ENCODE data around the gene ZNF264.
A peak's percentile ranks its signal among the peaks of the same experiment; 100 is the strongest.
"Not testable (repeated sequence)": the region's sequence is repeated elsewhere in the genome, so short reads cannot be mapped to it uniquely, and the experiment has no call there.

The ZNF264 gene

DNA sequence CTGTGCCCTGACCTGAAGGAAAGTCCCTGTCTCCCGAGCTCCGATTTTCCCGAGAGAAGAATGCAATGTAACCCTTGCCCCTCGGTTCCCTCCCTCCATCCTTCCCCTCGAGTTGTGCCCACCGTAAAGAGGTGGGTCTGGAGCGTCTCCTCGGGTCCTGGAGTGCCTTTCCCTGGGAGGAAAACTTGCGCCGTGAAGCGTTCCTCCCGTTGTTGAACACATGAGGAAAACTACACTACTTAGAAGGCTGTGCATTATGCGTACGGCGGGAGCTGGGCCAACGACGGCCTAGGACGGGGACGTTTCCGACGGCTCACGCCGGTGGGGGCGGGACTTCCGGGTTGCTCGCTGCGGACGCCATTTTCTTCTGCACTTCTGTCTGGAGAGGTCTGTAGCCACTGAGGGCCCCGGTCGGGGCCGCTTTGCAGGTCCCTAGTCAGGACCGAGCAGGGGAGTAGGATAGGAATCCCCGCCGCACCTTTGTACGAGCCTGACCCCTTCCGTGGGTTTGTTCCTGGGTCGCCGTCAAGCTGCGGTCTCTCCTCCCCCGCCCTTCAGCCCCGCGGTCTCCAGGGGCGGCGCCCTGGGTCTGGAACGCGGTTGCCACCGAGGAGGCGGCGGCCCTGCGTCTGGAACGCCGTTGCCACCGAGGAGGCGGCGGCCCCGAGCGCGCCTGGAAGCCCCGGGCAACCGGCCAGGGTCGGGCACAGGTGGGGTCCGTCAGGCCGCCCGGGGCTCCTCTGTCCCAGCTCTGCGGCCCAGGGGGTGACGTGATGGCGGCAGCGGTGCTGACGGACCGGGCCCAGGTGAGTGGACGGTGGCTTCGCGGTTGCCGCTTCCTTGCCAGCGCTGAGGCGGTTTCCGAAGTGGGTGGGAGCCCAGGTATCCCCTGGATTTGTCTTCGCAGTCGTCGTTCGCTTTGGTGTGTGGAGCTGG lies at the start of gene ZNF264:
TSS of gene ZNF264 (plus strand) at position 360 of the 936 bp plus-strand sequence. CDS start at position 774, 414 bp downstream.
- peak; percentile 79 to 88 for DNase-seq

DNA sequence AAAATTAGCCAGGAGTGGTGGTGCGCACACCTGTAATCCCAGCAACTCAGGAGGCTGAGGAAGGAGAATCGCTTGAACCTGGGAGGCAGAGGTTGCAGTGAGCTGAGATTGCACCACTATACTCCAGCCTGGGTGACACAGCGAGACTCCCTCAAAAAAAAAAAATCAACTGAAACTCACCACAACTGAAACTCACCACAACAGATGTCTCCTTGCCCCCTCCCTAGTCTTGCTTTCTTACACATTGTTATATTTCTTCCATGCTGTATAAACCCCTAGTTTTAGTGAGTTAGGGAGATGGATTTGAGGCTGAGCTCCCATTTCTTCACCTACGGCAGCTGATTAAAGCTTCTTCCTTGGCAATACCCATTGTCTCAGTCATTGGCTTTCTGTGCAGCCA lies 49.6 kb upstream of the ZNF264 start:
- no peak for DNase-seq

DNA sequence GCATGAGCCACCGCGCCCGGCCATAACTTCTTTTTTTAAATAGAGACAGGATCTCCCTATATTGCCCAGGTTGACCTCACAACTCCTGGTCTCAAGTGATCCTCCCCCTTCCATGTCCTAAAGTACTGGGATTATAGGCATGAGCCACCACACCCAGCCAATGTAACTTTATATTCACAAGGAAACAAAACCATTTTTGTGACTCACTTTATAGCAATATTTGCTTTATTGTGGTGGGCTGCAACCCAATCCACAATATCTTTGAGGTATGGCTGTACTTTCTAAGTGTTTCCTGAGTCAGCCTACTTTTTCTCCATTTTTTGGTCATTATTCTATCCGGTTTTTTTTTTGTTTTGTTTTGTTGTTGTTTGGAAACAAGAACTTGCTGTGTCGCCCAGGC lies 38.4 kb upstream of the ZNF264 start:
- DNase-seq: no peak

GRCh38 chr19:57161985-57162539 lies 29.2 kb upstream of the ZNF264 start:
- no peak for DNase-seq

GRCh38 chr19:57165846-57166245 lies 25.5 kb upstream of the ZNF264 start:
- DNase-seq: no peak

DNA sequence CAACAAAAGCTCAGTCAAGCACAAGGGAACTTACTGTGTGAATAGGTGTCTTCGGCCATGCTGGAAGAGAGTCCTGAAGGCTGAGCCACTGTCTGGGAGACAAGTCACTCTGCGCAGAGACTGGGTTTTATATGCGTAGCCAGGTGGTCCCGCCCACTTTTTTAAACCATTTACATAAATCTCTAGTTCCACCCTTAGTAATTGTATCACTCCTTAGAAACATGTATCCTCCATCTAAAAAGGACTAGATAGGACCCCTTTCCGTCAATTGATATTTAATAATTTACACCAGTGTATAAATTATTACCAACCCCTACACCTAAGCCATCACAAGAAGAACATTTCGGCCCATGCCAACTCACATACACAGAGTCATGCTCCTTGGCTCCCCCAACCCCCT lies 23.9 kb upstream of the ZNF264 start, which contains the start of gene DUXA:
TSS of gene DUXA (minus strand) at position 101 of the 400 bp plus-strand sequence. CDS start at position 59, 42 bp downstream.
- DNase-seq: no peak

GRCh38 chr19:57171551-57172081 lies 19.7 kb upstream of the ZNF264 start:
- DNase-seq: no peak

DNA sequence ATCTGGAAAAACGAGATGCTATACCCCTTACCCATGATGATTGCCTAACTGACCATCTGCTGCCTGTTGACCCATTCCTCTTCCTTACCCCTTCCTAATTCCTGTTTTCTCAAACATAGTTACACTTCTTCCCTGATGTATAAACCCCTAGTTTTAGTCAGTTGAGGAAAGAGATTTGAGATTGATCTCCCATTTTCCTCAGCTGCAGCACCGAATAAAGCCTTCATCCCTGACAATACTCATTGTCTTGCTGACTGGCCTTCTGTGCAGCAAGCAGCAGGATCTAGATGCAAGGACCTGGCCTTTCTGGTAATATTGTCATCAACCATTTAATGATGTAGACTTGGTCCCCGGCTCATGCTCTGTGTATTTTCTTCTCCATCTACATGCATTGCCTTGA lies 999 bp upstream of the ZNF264 start:
- no peak for DNase-seq

- DNase-seq: no peak
Measured at GRCh38 chr19:57192077-57192420, 749 bp downstream of the ZNF264 start.

DNA sequence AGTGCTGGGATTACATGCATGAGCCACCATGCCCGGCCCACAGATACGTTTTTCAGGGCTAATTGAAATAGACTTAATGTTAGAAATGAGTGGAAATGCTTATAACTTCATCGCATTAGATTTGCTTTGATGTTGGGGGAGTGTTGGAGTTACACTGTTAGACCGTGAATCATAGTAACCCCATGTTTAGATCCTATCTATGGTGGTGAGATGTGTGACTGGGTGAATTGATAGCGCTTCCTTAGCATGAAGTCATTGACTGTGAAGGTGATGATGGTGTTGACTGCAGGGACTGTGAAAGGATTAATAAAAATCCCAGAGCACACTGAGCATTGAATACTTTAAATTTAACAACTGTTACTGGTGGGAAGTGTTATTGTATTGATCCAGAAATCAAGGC lies 1.7 kb downstream of the ZNF264 start:
- DNase-seq: no peak

- DNase-seq: not testable (repeated sequence)
Measured at GRCh38 chr19:57197874-57198273, 6.6 kb downstream of the ZNF264 start.

DNA sequence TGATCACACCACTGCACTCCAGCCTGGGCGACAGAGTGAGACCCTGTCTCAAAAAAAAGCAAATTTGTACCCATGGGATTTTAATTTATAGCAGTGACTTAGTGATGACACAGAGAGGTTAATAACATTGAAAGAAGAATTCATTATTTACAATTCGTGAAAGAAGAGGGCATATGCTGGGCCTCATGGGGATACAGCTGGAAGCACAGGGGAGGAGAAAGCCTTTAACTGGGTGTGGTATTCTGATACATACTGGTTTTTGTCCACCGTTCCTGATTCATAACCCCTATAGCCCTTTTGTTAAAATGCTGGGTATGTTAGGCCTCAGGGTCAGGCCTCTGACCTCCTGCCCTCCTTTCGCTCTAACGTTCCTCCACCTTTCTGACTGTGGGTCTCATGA lies 10.9 kb downstream of the ZNF264 start:
- DNase-seq: no peak

DNA sequence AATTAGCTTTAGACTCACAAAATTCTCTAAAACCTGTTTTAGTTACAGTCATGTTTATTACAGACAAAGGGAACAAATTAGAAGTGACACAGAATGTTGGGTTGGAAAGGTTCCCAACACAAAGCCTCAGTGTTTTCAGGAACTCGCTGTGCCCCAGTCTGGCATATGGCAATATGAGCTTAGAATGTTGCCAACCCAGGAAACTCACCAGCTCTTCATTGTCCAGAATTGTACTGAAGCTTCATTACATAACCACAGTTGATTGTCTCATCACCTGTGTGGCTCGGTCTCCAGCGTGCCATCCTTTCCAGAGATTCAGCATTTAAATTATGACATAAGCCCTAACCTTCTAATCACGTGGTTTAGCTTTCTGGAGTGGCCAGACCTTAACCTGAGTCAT lies 19.1 kb downstream of the ZNF264 start:
- no peak for DNase-seq

DNA sequence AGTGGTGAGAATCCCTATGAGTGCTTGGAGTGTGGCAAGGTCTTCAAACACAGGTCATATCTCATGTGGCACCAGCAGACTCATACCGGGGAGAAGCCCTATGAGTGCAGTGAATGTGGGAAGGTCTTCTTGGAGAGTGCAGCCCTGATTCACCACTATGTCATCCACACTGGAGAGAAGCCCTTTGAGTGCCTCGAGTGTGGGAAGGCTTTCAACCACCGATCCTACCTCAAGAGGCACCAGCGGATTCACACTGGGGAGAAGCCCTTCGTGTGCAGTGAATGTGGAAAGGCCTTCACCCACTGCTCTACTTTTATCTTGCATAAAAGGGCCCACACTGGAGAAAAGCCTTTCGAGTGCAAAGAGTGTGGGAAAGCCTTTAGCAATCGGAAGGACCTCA lies 20.8 kb downstream of the ZNF264 start:
- DNase-seq: no peak

DNA sequence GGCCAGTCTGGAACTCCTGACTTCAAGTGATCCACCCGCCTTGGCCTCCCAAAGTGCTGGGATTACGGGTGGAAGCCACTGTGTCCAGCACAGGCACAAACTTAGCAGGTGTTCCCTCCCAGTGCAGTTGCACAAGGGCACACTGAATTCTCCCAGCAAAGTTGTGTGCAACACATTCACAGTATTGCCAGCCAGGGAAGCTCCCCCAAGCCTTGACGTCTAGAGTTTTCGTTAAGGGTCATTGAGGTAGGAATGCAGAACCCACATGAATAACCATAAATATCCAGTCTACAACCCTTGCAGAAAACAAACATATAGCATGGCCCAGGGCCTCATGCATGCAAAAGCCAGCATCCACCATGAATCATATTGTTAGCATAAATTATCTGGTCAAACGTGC lies 36.2 kb downstream of the ZNF264 start:
- no peak for DNase-seq

- DNase-seq: no peak
Measured at GRCh38 chr19:57231686-57232085, 40.4 kb downstream of the ZNF264 start.

DNA sequence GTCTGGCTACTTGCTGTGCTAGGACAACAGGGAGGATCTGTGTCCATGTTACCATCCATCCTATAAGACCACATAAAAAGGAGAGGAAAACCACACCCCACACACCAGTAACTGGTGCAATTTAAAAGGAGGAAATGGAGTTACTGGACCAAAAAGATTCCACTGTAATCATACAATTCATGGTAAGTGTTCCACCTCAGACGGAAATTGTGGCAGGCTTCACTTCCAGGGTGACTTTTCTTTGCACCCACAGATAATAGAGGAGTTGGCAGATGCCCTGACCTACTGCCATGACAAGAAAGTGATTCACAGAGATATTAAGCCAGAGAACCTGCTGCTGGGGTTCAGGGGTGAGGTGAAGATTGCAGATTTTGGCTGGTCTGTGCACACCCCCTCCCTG lies 41.9 kb downstream of the ZNF264 start:
- no peak for DNase-seq

GRCh38 chr19:57239982-57240310 lies 48.6 kb downstream of the ZNF264 start:
- no peak for DNase-seq

DNA sequence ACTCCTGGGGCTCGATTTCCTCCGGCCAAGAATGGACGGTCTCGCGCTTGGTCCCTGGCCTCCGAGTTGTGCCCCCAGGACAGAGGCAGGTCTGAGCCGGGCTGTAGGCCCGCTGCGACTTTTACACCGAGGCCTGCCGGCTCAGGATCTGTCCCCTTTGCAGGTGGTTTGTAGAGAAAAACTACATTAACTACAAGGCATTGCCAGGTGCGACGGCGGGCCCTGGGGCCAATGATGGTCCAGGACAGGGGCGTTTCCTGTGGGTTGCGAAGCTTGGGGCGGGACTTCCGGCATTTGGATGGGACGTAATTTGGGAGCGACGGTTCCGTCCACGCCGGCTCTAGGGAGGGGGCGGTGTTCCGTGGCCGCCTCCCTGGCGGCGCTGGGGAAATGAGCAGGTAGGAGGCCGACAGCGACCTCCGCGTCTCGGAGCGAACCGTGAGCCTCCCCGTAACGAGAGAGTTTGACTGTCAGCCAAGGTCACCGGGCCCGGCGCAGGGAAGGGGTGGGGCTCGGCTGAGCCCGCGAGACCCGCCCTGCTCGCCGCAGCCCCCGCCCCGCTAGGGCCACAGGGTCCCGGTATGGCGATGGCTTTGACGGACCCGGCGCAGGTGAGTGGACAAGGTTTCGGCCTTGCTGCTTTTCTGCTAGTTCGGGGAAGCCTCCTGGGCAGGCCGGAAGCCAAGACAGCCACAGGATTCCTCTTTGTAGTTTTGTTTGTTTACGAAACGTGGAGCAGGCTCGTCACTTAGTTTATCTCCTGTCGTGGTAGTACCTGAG lies 49.2 kb downstream of the ZNF264 start, which contains the start of gene ZNF805:
TSS of gene ZNF805 (plus strand) at position 322 of the 780 bp plus-strand sequence. CDS start at position 582, 260 bp downstream.
- DNase-seq: peak; percentile 84 to 95

DNA sequence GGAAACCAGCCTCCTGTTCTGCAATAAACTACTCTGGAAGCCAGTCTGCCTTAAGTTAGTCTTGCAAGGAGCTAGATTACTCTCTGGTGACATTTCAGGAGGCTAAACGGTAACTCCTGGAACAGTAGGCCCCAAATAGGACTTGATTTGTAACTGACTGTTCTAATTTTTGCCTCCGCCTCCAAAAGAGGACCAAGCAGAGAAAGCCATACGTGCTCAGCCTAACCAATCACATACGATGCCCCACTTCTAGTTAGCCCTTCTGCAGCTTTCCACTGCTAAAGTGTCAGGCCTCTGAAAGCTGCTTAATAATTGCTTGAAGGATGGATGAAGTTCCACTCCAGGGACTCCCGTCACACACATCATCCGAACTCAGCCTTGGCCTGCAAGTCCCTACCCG lies 49.9 kb downstream of the ZNF264 start:
- peak; percentile 2 to 3 for DNase-seq

DNA sequence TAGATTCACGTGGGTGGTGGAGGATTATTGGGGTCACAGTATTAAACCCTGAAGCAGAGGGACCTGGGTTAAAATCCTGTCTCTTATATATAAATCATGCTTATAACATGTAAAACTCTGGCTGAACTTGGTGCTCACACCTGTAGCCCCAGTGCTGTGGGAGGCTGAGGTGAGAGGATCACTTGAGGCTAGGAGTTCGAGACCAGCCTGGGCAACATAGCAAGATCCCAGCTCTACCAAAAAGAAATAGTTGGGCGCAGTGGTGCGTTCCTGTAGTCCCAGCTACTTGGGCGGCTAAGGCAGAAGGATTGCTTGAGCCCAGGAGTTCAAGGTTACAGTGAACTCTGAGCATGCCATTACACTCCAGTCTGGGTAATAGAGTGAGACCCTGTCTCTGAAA lies 51.5 kb downstream of the ZNF264 start:
- no peak for DNase-seq

DNA sequence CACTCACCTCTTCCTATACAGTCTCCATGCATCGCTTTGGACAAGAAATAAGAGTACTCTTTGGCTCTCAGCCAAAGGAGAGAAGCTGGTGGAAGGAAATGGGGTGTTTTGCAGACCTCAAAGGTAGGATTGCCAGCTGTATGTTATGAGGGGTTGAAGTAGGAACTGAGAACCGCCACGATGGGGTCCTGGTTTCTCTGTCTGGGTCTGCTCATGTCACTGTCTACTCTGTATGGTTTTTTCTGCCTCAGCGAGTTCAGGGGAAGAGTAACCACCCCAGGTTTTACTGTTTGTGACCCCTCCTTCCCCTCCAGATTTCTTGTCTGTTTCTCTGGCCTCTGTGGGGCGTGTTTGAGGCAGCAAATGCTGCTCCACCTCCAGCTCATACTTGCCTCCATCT lies 53.2 kb downstream of the ZNF264 start:
- DNase-seq: no peak

DNA sequence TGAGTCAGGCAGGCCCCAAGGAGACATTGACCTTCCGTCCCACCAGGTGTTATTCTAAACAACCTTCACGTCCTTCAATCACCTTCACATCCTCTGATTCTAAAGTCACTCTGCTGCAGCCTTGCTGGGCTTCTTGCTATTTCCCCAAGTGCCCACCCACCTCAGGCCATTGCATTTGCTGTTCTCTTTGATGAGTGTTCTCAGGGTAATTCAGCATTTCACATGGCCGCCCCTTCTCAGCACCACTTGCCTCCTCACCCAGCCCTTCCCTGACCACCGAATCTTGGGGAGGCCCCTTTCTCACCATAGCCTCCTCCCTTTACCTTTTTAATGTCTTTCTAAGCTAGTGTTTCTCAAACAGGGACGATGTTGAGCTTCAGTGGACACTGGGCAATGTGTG lies 53.8 kb downstream of the ZNF264 start:
- no peak for DNase-seq
